HG02884 (cell line): ENCODE measurements around the gene CUTA.
"Not testable (repeated sequence)": the region's sequence is repeated elsewhere in the genome, so short reads cannot be mapped to it uniquely, and the experiment has no call there.

Experiments used
- ATAC-seq: cut with Tn5 transposase; IDR thresholded peaks from one replicate; pipeline ENCODE4 v1.9.1; 2021; ENCODE audit warnings: mild to moderate bottlenecking, moderate library complexity; ENCODE audit not compliant: unreplicated experiment

The CUTA gene

GRCh38 chr6:33373960-33374910, 43.7 kb downstream of the CUTA start:
- ATAC-seq: no peak

GRCh38 chr6:33372526-33373123, 45.3 kb downstream of the CUTA start:
- ATAC-seq: no peak

- ATAC-seq: not testable (repeated sequence)
These were observed 46.0 kb downstream of the CUTA start for GRCh38 chr6:33371901-33372300.

- not testable (repeated sequence) for ATAC-seq
These were observed 50.2 kb downstream of the CUTA start for GRCh38 chr6:33367715-33368025.

- ATAC-seq: no peak
These were observed 50.7 kb downstream of the CUTA start for GRCh38 chr6:33367009-33367714.
